Measurements from ENCODE around the gene FER1L5.

FER1L5 gene

GRCh38 chr2:96734880-96735583 lies 92.5 kb downstream of the FER1L5 start:
- TF ChIP-seq, protein P1, sequence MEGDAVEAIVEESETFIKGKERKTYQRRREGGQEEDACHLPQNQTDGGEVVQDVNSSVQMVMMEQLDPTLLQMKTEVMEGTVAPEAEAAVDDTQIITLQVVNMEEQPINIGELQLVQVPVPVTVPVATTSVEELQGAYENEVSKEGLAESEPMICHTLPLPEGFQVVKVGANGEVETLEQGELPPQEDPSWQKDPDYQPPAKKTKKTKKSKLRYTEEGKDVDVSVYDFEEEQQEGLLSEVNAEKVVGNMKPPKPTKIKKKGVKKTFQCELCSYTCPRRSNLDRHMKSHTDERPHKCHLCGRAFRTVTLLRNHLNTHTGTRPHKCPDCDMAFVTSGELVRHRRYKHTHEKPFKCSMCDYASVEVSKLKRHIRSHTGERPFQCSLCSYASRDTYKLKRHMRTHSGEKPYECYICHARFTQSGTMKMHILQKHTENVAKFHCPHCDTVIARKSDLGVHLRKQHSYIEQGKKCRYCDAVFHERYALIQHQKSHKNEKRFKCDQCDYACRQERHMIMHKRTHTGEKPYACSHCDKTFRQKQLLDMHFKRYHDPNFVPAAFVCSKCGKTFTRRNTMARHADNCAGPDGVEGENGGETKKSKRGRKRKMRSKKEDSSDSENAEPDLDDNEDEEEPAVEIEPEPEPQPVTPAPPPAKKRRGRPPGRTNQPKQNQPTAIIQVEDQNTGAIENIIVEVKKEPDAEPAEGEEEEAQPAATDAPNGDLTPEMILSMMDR (IDR thresholded peaks at IDR 0.05), result no peak
- peaks cover 27 to 50% (median 50%) of the 10 kb centered on the region in 3 donors for H3K36me3 ChIP-seq
- peak overlapping the region in 1 of 2 donors; percentile 6 for H3K27ac ChIP-seq
- peak in 1 of 2 donors; percentile 42 for DNase-seq
- H3K4me3 ChIP-seq, result no peak overlapping the region
- intact Hi-C loops (cut with DNase I; ENCODE audit: low total_unique reads), result no loop called here
- peaks cover 0 to 28% (median 21%) of the 10 kb centered on the region in 4 donors for H3K4me1 ChIP-seq
- no peaks in the 10 kb centered on the region for H3K9me3 ChIP-seq
- no peaks in the 10 kb centered on the region for H3K27me3 ChIP-seq

DNA sequence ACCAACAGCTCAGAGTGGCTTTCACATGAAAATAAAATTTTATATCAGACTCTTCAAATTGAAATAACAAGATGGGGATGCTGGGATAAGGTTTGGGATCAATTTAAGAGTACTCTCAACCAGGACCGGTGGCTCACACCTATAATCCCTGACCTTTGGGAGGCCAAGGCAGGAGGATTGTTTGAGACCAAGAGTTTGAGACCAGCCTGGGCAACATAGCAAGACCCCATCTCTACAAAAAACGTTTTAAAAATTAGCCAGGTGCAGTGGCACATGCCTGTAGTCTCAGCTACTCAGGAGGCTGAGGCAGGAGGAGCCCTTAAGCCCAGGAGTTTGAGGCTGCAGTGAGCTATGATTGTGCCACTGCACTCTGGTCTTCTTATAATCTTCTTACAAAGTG lies 94.7 kb downstream of the FER1L5 start:
- Histone ChIP-seq H3K4me1 (peaks cover 0 to 28% (median 21%) of the 10 kb centered on the region in 4 donors), H3K27ac (no peak overlapping the region), H3K9me3 (no peaks in the 10 kb centered on the region), H3K4me3 (no peak overlapping the region), H3K36me3 (peaks cover 17 to 28% (median 28%) of the 10 kb centered on the region in 3 donors), H3K27me3 (no peaks in the 10 kb centered on the region)
- TF ChIP-seq, protein P1 (IDR thresholded peaks at IDR 0.05), result no peak
- intact Hi-C loops (cut with DNase I; ENCODE audit: low total_unique reads), result no loop called here
- no peak for DNase-seq

GRCh38 chr2:96737831-96738230 lies 95.3 kb downstream of the FER1L5 start:
- intact Hi-C loops (cut with DNase I; ENCODE audit: low total_unique reads), result no loop called here
- H3K4me3 ChIP-seq, result no peak overlapping the region
- H3K4me1 ChIP-seq, result peaks cover 0 to 28% (median 21%) of the 10 kb centered on the region in 4 donors
- no peaks in the 10 kb centered on the region for H3K9me3 ChIP-seq
- no peaks in the 10 kb centered on the region for H3K27me3 ChIP-seq
- no peak for DNase-seq
- TF ChIP-seq, protein P1 (IDR thresholded peaks at IDR 0.05), result no peak
- peaks cover 11 to 23% (median 22%) of the 10 kb centered on the region in 3 donors for H3K36me3 ChIP-seq
- H3K27ac ChIP-seq, result no peak overlapping the region

- intact Hi-C loops (cut with DNase I; ENCODE audit: low total_unique reads), result no loop called here
- Histone ChIP-seq H3K4me3 (peak overlapping the region; percentile 74 to 95), H3K9me3 (no peaks in the 10 kb centered on the region), H3K4me1 (peaks cover 0 to 28% (median 21%) of the 10 kb centered on the region in 4 donors), H3K27ac (peak overlapping the region; percentile 81 to 83), H3K36me3 (peaks cover 0 to 9% (median 9%) of the 10 kb centered on the region in 3 donors), H3K27me3 (no peaks in the 10 kb centered on the region)
- TF ChIP-seq, protein P1 (IDR thresholded peaks at IDR 0.05), result no peak
- no peak for DNase-seq
These were observed 96.6 kb downstream of the FER1L5 start for GRCh38 chr2:96739076-96739632.

DNA sequence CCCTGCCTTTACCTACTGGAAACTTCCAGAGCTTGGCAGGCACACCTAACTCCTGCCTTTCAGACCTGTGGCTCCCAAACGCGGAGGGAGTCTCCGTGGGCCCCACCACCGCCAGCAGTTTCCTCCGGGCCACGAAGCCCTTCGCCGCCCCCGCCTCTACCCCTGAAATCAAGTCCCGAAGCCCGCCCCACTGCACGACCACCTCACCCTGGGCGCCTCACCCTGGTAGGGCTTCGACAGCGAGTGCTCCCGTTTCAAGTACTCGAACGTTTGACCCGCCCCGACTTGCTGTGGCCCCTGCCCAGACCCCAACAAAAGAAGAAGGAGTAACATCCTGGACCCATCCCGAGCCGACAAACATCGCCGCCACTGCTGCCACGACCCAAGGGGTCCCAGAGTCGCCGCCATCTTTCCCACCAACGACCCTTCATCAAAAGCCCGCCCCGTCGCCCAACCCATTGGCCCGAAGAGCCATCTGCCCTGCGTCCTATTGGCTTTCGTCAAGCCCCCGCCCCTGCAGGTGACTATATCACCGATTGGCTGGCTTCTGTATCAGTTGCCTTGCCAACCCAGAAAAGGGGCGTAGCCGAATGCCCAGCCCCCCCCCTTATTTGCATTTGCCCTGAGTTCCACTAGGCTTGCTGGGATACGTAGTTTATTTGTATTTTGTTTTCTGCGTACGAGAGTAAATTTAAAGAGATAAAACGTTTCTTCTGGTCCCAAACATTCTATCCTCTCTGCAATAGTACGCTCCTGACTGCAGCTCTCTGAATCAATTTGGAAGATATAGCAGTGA lies 97.3 kb downstream of the FER1L5 start, which contains the start of gene LMAN2L:
Gene LMAN2L, minus strand, starts transcription at position 432 of the 796 bp plus-strand sequence. Its CDS starts 24 bp downstream, at position 408.
- Histone ChIP-seq H3K27ac (peak within 1 kb of the TSS; percentile 81 to 83), H3K4me1 (peaks cover 0 to 27% (median 21%) of the 10 kb centered on the region in 4 donors), H3K9me3 (no peaks in the 10 kb centered on the region), H3K27me3 (no peaks in the 10 kb centered on the region), H3K4me3 (peak within 1 kb of the TSS; percentile 74 to 95), H3K36me3 (peaks cover 0 to 6% (median 4%) of the 10 kb centered on the region in 3 donors)
- intact Hi-C loops (cut with DNase I; ENCODE audit: low total_unique reads), result no loop called here
- TF ChIP-seq, protein P1 (IDR thresholded peaks at IDR 0.05), result peak in 1 of 2 experiments; percentile 32
- peak; percentile 99 for DNase-seq

Measured in tibial artery (tissue), 4 donors.